NCI-H1105 (cell line): ENCODE measurements around the gene FUT1.
"Not testable (repeated sequence)": the region's sequence is repeated elsewhere in the genome, so short reads cannot be mapped to it uniquely, and the experiment has no call there.

ENCODE experiments used
- DNase-seq: peaks from one replicate; lab custom pipeline; 2025; lab: John Stamatoyannopoulos, UW

The FUT1 gene

GRCh38 chr19:48768994-48769713 lies 16.7 kb upstream of the FUT1 start:
- no peak for DNase-seq

GRCh38 chr19:48768171-48768753 lies 15.8 kb upstream of the FUT1 start:
- not testable (repeated sequence) for DNase-seq

- not testable (repeated sequence) for DNase-seq
Measured at GRCh38 chr19:48765816-48766215, 13.4 kb upstream of the FUT1 start.

- DNase-seq: no peak
Measured at GRCh38 chr19:48760504-48761205, 8.2 kb upstream of the FUT1 start.

- DNase-seq: no peak
Measured at GRCh38 chr19:48757741-48758144, 5.3 kb upstream of the FUT1 start.

- DNase-seq: no peak
Measured at GRCh38 chr19:48757089-48757675, 4.7 kb upstream of the FUT1 start.

GRCh38 chr19:48756686-48757085 lies 4.2 kb upstream of the FUT1 start:
- no peak for DNase-seq

- no peak for DNase-seq
Measured at GRCh38 chr19:48756212-48756611, 3.8 kb upstream of the FUT1 start.

- no peak for DNase-seq
Measured at GRCh38 chr19:48755787-48756186, 3.3 kb upstream of the FUT1 start.

- no peak for DNase-seq
Measured at GRCh38 chr19:48755084-48755641, 2.7 kb upstream of the FUT1 start, which contains the start of gene FGF21. TSS of gene FGF21 (plus strand) at chr19:48755524. CDS start at chr19:48756237, 713 bp downstream.

GRCh38 chr19:48751845-48752495 lies 471 bp downstream of the FUT1 start:
- DNase-seq: no peak

- no peak for DNase-seq
Measured at GRCh38 chr19:48750771-48751504, 1.5 kb downstream of the FUT1 start.

- no peak for DNase-seq
Measured at GRCh38 chr19:48750351-48750750, 2.1 kb downstream of the FUT1 start.

GRCh38 chr19:48749571-48750198 lies 2.8 kb downstream of the FUT1 start:
- no peak for DNase-seq

- DNase-seq: no peak
Measured at GRCh38 chr19:48746738-48747575, 5.5 kb downstream of the FUT1 start, which contains the start of gene IZUMO1. TSS of gene IZUMO1 (minus strand) at chr19:48746909. CDS start at chr19:48745859, 1,050 bp downstream.

GRCh38 chr19:48746110-48746509 lies 6.3 kb downstream of the FUT1 start:
- DNase-seq: no peak

- no peak for DNase-seq
Measured at GRCh38 chr19:48745208-48745995, 7.0 kb downstream of the FUT1 start.

- DNase-seq: no peak
Measured at GRCh38 chr19:48742096-48742495, 10.3 kb downstream of the FUT1 start.
